Stimulated activated CD4-positive, alpha-beta T cell treated with anti-CD3 and anti-CD28 coated beads, Interleukin-12 subunit alpha, Interleukin-12 subunit beta, amount 100 ng/mL, for 48 hours (primary cell): Measurements from ENCODE around the gene TNFRSF18.
"Not testable (repeated sequence)": the region's sequence is repeated elsewhere in the genome, so short reads cannot be mapped to it uniquely, and the experiment has no call there.

Experiments used
- DNase-seq, 3 donors: peaks; one replicate each; pipeline ENCODE4 v3.0.0-alpha.2; 2020; ENCODE audit warnings: low read depth in 2 of 3, low spot score in 1 of 3

Gene TNFRSF18

GRCh38 chr1:1179983-1180861 lies 26.2 kb downstream of the TNFRSF18 start:
- no peak for DNase-seq

- DNase-seq: no peak
Measured at GRCh38 chr1:1179346-1179982, 26.9 kb downstream of the TNFRSF18 start.

- no peak for DNase-seq
Measured at GRCh38 chr1:1178794-1179331, 27.5 kb downstream of the TNFRSF18 start.

- DNase-seq: no peak
Measured at GRCh38 chr1:1177452-1178206, 28.8 kb downstream of the TNFRSF18 start.

- no peak for DNase-seq
Measured at GRCh38 chr1:1176931-1177330, 29.5 kb downstream of the TNFRSF18 start.

GRCh38 chr1:1176063-1176761 lies 30.2 kb downstream of the TNFRSF18 start:
- not testable (repeated sequence) for DNase-seq

GRCh38 chr1:1175221-1176062 lies 30.9 kb downstream of the TNFRSF18 start:
- DNase-seq: no peak

GRCh38 chr1:1173793-1174415 lies 32.5 kb downstream of the TNFRSF18 start, which contains the start of gene TTLL10:
TTLL10 (plus strand) TSS chr1:1173880; CDS start chr1:1179216, 5,336 bp downstream.
- DNase-seq: no peak

- no peak for DNase-seq
Measured at GRCh38 chr1:1173061-1173792, 33.2 kb downstream of the TNFRSF18 start.

- DNase-seq: no peak
Measured at GRCh38 chr1:1171546-1172340, 34.6 kb downstream of the TNFRSF18 start.

GRCh38 chr1:1171161-1171545 lies 35.2 kb downstream of the TNFRSF18 start:
- no peak for DNase-seq

GRCh38 chr1:1170215-1171091 lies 35.9 kb downstream of the TNFRSF18 start:
- no peak for DNase-seq

- DNase-seq: no peak
Measured at GRCh38 chr1:1169429-1170214, 36.8 kb downstream of the TNFRSF18 start.

- DNase-seq: no peak
Measured at GRCh38 chr1:1168451-1169411, 37.7 kb downstream of the TNFRSF18 start.

- no peak for DNase-seq
Measured at GRCh38 chr1:1167841-1168450, 38.4 kb downstream of the TNFRSF18 start.
